Stimulated activated naive CD8-positive, alpha-beta T cell treated with anti-CD3 and anti-CD28 coated beads, Interleukin-15, Interleukin-2, amounts not matched to agents 100 U/mL and 50 U/mL, for 24 hours (primary cell): Measurements from ENCODE around the gene ALCAM.
"Not testable (repeated sequence)": the region's sequence is repeated elsewhere in the genome, so short reads cannot be mapped to it uniquely, and the experiment has no call there.

Source experiments
- ATAC-seq: fragments of 150-1000 bp; cut with Tn5 transposase; one replicate; pipeline ENCODE4 v1.10.0; 2021
- DNase-seq: peaks from one replicate; pipeline ENCODE4 v3.0.0; 2021

ALCAM gene

DNA sequence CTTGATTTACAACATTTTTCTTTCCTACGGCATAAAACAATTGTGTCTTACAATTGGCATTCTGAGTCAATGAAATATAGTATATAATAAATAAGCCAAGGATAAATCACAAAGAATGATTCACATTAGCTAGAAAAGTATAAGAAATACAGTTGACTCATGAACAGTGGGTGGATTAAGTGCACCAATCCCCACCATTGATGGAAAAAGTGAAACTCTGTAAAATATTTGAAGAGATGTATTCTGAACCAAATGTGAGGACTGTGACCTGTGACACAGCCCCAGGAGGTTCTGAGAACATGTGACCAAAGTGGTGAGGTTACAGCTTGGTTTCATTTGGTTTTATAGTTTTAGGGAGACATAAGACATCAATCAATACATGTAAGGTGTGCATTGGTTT lies 227.5 kb downstream of the ALCAM start:
- DNase-seq, result peak; percentile 11

GRCh38 chr3:105598042-105598796 lies 231.5 kb downstream of the ALCAM start:
- no peak for DNase-seq
- ATAC-seq, result no peak

More for the DNA sequence above, 227.5 kb downstream of the ALCAM start:
- ATAC-seq, result peak; percentile 94

GRCh38 chr3:105599350-105599749 lies 232.6 kb downstream of the ALCAM start:
- no peak for ATAC-seq
- no peak for DNase-seq

GRCh38 chr3:105601756-105602155 lies 235.0 kb downstream of the ALCAM start:
- DNase-seq, ATAC-seq: not testable (repeated sequence)

DNA sequence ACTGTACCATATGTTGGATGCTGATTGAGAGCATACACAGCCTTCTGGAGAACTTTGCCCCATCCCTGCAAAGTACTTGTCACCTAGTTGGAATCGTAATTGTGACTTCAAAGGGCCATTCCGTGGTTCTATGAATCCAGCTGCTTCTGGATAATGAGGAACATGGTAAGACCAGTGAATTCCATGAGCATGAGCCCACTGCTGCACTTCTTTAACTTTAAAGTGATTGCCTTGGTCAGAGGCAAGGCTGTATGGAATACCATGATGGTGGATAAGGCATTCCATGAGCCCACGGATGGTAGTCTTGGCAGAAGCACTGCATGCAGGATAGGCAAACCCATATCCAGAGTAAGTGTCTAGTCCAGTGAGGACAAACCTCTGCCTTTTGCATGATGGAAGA lies 235.6 kb downstream of the ALCAM start:
- not testable (repeated sequence) for DNase-seq, ATAC-seq

DNA sequence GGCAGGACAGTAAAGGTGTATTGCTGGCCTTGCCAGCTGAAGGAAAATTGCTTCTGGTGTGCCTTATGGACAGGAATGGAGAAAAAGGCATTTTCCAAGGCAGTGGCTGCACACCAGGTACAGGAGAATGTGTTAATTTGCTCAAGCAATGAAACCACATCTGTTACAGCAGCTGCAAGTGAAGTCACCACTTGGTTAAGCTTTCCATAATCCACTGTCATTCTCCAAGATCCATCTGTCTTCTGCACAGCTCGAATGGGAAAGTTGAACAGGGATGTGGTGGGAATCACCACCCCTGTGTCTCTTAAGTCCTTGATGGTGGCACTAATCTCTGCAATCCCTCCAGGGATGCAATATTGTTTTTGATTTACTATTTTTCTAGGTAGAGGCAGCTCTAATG lies 236.8 kb downstream of the ALCAM start:
- not testable (repeated sequence) for ATAC-seq, DNase-seq

DNA sequence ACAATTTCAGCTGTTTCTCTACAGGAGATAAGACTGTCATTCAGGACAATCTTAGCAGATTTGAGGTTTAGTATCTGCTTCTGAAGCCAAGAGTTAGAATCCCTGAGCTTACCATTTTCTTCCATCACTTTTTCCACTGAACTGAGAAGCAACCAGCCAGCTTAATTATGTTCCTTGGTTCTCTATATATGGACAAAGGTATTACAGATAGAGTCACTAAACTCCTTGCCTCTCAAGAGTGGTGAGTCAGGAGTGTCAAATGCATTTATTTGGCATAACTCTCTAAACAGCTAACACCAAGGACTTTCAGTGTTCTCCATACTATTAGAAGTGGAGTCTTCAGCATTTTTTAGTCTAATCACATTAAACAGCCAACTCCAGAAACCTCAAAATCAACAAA lies 239.3 kb downstream of the ALCAM start:
- ATAC-seq (no peak), DNase-seq (no peak)

- ATAC-seq (no peak), DNase-seq (no peak)
Measured at GRCh38 chr3:105608623-105609022, 241.9 kb downstream of the ALCAM start.

GRCh38 chr3:105610473-105610872 lies 243.8 kb downstream of the ALCAM start:
- ATAC-seq, result no peak
- no peak for DNase-seq

DNA sequence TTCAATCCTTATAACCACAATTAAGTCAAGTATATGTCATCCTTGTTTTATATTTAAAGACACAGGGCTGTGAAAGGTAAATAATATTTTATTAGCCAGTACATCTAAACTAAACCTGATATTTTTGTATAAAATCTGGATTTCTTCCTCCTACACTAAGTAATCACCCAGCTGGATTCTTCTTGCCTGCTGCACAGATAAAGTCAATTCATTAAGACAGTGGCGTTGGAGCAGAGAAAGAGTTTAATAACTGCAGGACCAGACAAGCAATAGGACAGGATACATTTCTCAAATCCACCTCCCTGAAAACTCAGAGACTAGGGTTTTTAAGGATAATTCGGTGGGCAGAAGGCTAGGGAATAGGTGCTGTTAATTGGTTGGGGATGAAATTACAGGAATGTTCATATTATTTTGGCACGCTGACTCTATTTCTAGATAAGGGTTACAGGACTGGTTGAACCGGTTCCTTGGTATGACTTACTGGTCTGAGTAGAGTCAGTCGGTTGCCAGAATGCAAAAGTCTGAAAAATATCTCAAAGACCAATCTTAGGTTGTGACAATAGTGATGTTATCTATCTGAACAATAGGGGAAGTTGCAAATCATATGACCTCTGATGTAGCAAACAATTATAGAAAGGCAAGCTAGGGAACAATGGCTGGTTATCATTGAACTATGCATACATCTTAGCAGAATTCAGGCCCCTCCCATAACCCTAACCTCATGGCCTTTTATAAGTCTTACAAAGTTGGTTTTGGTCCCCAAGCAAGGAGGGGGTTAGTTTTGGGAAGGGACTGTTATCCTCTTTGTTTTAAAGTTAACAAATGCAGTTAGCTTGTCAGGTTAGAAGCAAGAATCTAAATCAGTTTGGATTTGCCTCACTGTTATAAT lies 244.8 kb downstream of the ALCAM start:
- DNase-seq (no peak), ATAC-seq (no peak)

- ATAC-seq, result no peak
- no peak for DNase-seq
Measured at GRCh38 chr3:105613120-105613519, 246.4 kb downstream of the ALCAM start.

- no peak for ATAC-seq
- no peak for DNase-seq
Measured at GRCh38 chr3:105614288-105615030, 247.8 kb downstream of the ALCAM start.

- ATAC-seq (no peak), DNase-seq (no peak)
Measured at GRCh38 chr3:105615814-105616213, 249.1 kb downstream of the ALCAM start.

DNA sequence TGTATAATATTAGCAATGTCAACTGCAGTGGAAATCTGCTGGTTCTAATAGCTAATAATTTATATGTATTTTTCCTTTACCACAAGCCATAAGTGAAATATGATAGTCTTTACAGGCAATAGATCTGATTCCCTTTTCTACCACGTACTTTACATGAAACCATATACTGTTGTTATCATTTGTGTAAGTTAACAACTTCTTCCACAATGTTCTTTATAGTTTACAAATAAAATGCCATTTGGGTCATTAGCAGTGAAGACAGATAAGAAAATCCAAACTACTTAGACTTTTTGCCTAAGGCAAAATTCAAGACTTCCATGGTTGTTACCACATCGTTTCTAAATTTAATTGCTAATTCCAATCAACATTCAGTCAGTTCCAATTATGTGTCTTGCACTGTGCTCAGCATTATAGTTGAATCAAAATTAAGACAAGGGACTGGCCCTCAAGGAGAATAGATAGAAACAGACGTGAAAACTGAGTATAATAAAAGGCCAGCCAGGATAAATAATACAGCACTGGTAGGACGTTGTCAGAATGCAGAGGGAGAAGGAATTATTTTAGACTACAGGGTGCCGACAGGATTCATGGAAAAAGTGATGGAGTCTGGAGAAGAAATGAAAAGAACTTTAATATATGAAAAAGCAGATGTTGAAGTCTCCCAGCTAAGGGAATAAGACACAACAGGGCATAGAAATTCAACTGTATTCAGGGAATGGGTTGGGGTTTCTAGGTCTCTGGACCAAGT lies 249.8 kb downstream of the ALCAM start:
- ATAC-seq, result no peak
- DNase-seq, result no peak

- ATAC-seq (no peak), DNase-seq (no peak)
Measured at GRCh38 chr3:105618556-105618955, 251.8 kb downstream of the ALCAM start.

- ATAC-seq, result no peak
- no peak for DNase-seq
Measured at GRCh38 chr3:105619651-105620050, 252.9 kb downstream of the ALCAM start.

DNA sequence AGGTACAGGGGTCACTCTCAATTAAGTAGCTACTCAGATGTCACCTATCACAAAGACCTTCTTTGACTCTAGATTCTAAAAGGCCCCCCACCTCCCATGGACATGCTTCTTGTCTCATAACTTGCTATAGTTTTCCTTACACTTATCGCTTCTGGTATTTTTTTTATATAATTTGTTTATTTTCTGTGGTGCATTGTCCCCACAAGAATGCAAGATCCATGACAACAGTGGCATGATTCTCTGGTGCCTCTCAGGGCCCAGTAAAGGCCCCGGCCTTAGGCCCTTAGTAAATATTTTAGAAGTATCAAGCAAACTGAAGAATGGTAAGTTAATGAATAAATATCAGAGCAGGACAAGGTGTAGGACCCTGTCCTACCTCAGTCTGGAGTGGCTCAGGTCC lies 253.5 kb downstream of the ALCAM start:
- ATAC-seq, result no peak
- no peak for DNase-seq

DNA sequence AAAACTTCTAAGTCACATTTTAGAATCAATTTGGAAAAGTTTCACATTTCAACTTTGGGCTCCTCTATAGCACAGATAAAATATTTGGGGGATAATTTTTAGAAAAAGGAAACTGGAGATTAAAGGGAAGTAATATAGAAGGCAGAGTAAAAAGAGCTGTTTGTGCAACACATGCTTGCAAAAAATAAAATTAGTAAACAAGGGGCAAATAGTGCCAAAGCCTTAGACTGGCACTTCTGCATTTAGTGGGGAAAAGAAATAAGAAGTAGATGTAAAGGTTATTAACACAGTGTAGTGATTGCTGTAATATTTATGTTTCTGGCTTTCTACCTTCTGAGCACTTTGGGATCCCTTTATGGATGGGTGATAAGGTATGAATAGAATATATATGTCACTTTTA lies 255.5 kb downstream of the ALCAM start:
- ATAC-seq, result no peak
- no peak for DNase-seq
